Kidney (tissue), 22 donors: ENCODE measurements around the gene FBXO5. TPM values are rescaled to one million over a fixed set of nuclear protein-coding genes. Genes with fewer than 3 reads are reported as not detected.

Experiments used
- DNase-seq, 5 donors: peaks; one replicate each; pipeline ENCODE4 v3.0.0-alpha.2; 2013 to 2020
- FAIRE-seq: peaks from 2 replicates; lab custom pipeline; 2012; peaks lifted over from hg19 to GRCh38; lab: Jason Lieb, UNC
- H3K27ac ChIP-seq, 2 donors: one replicate each; pipeline ENCODE4 v1.7.0; 2013; ENCODE audit warnings: low read depth in 2 of 2, low read length in 2 of 2, inconsistent platforms in 1 of 2
- H3K27me3 ChIP-seq: one replicate; pipeline ENCODE4 v1.7.1; 2013; ENCODE audit warnings: low read length, inconsistent platforms; ENCODE audit not compliant: control insufficient read depth, insufficient read depth
- H3K36me3 ChIP-seq, 3 donors: one replicate each; pipeline versions ENCODE4 v1.7.0 to v1.7.1; 2013; ENCODE audit warnings: low read length in 3 of 3, control low read depth in 1 of 3, inconsistent platforms in 1 of 3; ENCODE audit not compliant: insufficient read depth in 3 of 3, control insufficient read depth in 2 of 3
- H3K4me1 ChIP-seq, 3 donors: one replicate each; pipeline versions ENCODE4 v1.7.0 to v1.7.1; 2013; ENCODE audit warnings: low read length in 3 of 3, inconsistent platforms in 1 of 3, low read depth in 1 of 3; ENCODE audit not compliant: control insufficient read depth in 2 of 3, insufficient read depth in 2 of 3
- H3K4me3 ChIP-seq, 3 donors: one replicate each; pipeline versions ENCODE4 v1.7.0 to v1.8.1; 2013; ENCODE audit warnings: low read length in 3 of 3, control low read depth in 1 of 3, inconsistent platforms in 1 of 3
- H3K9ac ChIP-seq, 3 donors: one replicate each; pipeline versions ENCODE4 v1.7.0 to v1.7.1; 2013; ENCODE audit warnings: low read length in 3 of 3, control low read depth in 1 of 3, inconsistent platforms in 1 of 3
- H3K9me3 ChIP-seq, 3 donors: one replicate each; pipeline versions ENCODE4 v1.7.0 to v1.7.1; 2013; ENCODE audit warnings: low read length in 3 of 3, control low read depth in 1 of 3, inconsistent platforms in 1 of 3; ENCODE audit not compliant: control insufficient read depth in 2 of 3, insufficient read depth in 1 of 3
- CTCF ChIP-seq: IDR thresholded peaks from 3 replicates; pipeline ENCODE4 v1.5.1; 2012; ENCODE audit warnings: mild to moderate bottlenecking, moderate library complexity, borderline replicate concordance; ENCODE audit not compliant: insufficient read depth; ENCODE audit errors: extremely low read depth
- intact Hi-C: fragments of 100-400 bp; cut with DNase I; formaldehyde crosslinking; loops from one replicate; pipeline ENCODE4 v1.11.1; 2022
- long read RNA-seq, 10 donors: library from polyadenylated mRNA in 1 of 10; unstranded in 1 of 10; transcript quantifications; one replicate each; pipeline ENCODE4 v2.0.0 and lab custom pipeline, GENCODE V29; 2021 to 2026
- polyA plus RNA-seq: library from polyadenylated mRNA; stranded (reverse); fragments of 350-450 nt; fragmentation: Illumina TruSeq; extraction: RNeasy Lipid Tissue Mini Kit (QIAGEN cat#74804); gene quantifications from one replicate; pipeline ENCODE4 v1.2.3, GENCODE V29; 2014; ENCODE audit warnings: low read depth, low replicate concordance; ENCODE audit not compliant: insufficient read depth
- total RNA-seq: library from RNA; stranded (reverse); fragmentation: NEBNext Ultra II Directional; extraction: Animal tissue kit (Norgen Biotek cat#: 25700); gene quantifications from one replicate; pipeline ENCODE4 v1.2.1, GENCODE V29; 2021
- donor health status: control.
- donor health status: control.
- donor health status: control.
- donor health status: control.
- donor health status: control.
- donor health status: DM: yes; HTN: yes; CAD: no.
- donor health status: Normal renal cell carcinoma (clear cell type).

FBXO5 gene
- total RNA-seq (4.5 TPM), polyA plus RNA-seq (1.8 TPM)
- long read RNA-seq, donor 1, partial matches to known transcripts, result 0 of 5 reads
- long read RNA-seq, donor 1, other reads (novel, unspliced or antisense), result 0 of 5 reads
- long read RNA-seq, donor 2, transcript FBXO5-201 (5 exons, 2,037 nt), result major isoform, 7 of 7 reads
- long read RNA-seq, donor 2, partial matches to known transcripts, result 0 of 7 reads
- long read RNA-seq, donor 2, other reads (novel, unspliced or antisense), result 0 of 7 reads
- long read RNA-seq, donor 3, partial matches to known transcripts, result 0 of 6 reads
- long read RNA-seq, donor 3, other reads (novel, unspliced or antisense), result 0 of 6 reads
- long read RNA-seq, donor 4, transcript FBXO5-202 (5 exons, 2,221 nt), result major isoform, 5 of 8 reads
- long read RNA-seq, donor 4, partial matches to known transcripts, result 0 of 8 reads
- long read RNA-seq, donor 4, other reads (novel, unspliced or antisense), result 0 of 8 reads
- long read RNA-seq, donor 5, result 0 reads
- long read RNA-seq, donor 6, transcript FBXO5-202 (5 exons, 2,221 nt), result major isoform, 5 of 19 reads
- long read RNA-seq, donor 6, partial matches to known transcripts, result 9 of 19 reads
- long read RNA-seq, donor 6, other reads (novel, unspliced or antisense), result 0 of 19 reads
- long read RNA-seq, donor 7, partial matches to known transcripts, result 0 of 4 reads
- long read RNA-seq, donor 7, other reads (novel, unspliced or antisense), result 1 of 4 reads
- long read RNA-seq, donor 8, partial matches to known transcripts, result 6 of 10 reads
- long read RNA-seq, donor 8, other reads (novel, unspliced or antisense), result 0 of 10 reads
- long read RNA-seq, donor 9, partial matches to known transcripts, result 0 of 3 reads
- long read RNA-seq, donor 9, other reads (novel, unspliced or antisense), result 0 of 3 reads
- long read RNA-seq, donor 10, transcript FBXO5-201 (5 exons, 2,037 nt), result major isoform, 5 of 18 reads
- long read RNA-seq, donor 10, partial matches to known transcripts, result 12 of 18 reads
- long read RNA-seq, donor 10, other reads (novel, unspliced or antisense), result 0 of 18 reads

- FAIRE-seq (peak; percentile 75), DNase-seq (peak; percentile 98 to 99 (median 99))
- TF ChIP-seq CTCF, result no peak
- Histone ChIP-seq H3K4me1 (peaks cover 0 to 12% (median 6%) of the 10 kb centered on the region in 3 donors), H3K4me3 (peak within 1 kb of the TSS; percentile 87 to 99 (median 94)), H3K27me3 (no peaks in the 10 kb centered on the region), H3K9me3 (no peaks in the 10 kb centered on the region), H3K27ac (peak within 1 kb of the TSS; percentile 95 to 98), H3K9ac (peak within 1 kb of the TSS; percentile 79 to 89 (median 83)), H3K36me3 (no peaks in the 10 kb centered on the region)
- intact Hi-C loops, result no loop called here
Measured at GRCh38 chr6:152982904-152983636, at the start of gene FBXO5. Gene FBXO5, minus strand, starts transcription at chr6:152983041. Its CDS starts 82 bp downstream, at chr6:152982959.

GRCh38 chr6:153032255-153032882, 49.5 kb upstream of the FBXO5 start:
- Histone ChIP-seq H3K36me3 (no peaks in the 10 kb centered on the region), H3K4me3 (no peak overlapping the region), H3K4me1 (no peaks in the 10 kb centered on the region), H3K9ac (no peak overlapping the region), H3K9me3 (no peaks in the 10 kb centered on the region), H3K27ac (no peak overlapping the region), H3K27me3 (no peaks in the 10 kb centered on the region)
- FAIRE-seq (peak; percentile 93), DNase-seq (peak in 2 of 5 donors; percentile 45 to 52)
- intact Hi-C loops, result no loop called here
- peak; percentile 38 for TF ChIP-seq CTCF

GRCh38 chr6:153031335-153031955, 48.6 kb upstream of the FBXO5 start:
- no peak overlapping the region for H3K27ac ChIP-seq
- DNase-seq, result no peak
- H3K9ac ChIP-seq, result no peak overlapping the region
- H3K27me3 ChIP-seq, result no peaks in the 10 kb centered on the region
- no peaks in the 10 kb centered on the region for H3K9me3 ChIP-seq
- intact Hi-C loops, result no loop called here
- no peak for TF ChIP-seq CTCF
- no peak overlapping the region for H3K4me3 ChIP-seq
- FAIRE-seq, result no peak
- H3K4me1 ChIP-seq, result no peaks in the 10 kb centered on the region
- no peaks in the 10 kb centered on the region for H3K36me3 ChIP-seq
